Uterus (tissue), 2 donors: ENCODE results near the gene PCSK4.

ENCODE experiments used
- CTCF ChIP-seq, 4 experiments: fragments of 200-600 bp in 2 of 4; fragments of 450-650 bp in 2 of 4; sonication (generic) in 2 of 4; IDR thresholded peaks; one replicate each; pipeline ENCODE4 v1.5.1; 2016 to 2019; ENCODE audit warnings: antibody characterized with exemption in 4 of 4, mild to moderate bottlenecking in 2 of 4, moderate library complexity in 1 of 4
- POLR2A ChIP-seq, 2 donors: fragments of 450-650 bp; IDR thresholded peaks; one replicate each; pipeline ENCODE4 v1.6.1; 2016; ENCODE audit warnings: antibody characterized with exemption in 2 of 2, mild to moderate bottlenecking in 1 of 2, moderate library complexity in 1 of 2

GRCh38 chr19:1491849-1492170, 1.7 kb upstream of the PCSK4 start:
- TF ChIP-seq CTCF (IDR thresholded peaks at IDR 0.05) (no peak), POLR2A (IDR thresholded peaks at IDR 0.05) (no peak)
